Measurements from ENCODE around the gene SEPTIN8.

The SEPTIN8 gene, protein sequence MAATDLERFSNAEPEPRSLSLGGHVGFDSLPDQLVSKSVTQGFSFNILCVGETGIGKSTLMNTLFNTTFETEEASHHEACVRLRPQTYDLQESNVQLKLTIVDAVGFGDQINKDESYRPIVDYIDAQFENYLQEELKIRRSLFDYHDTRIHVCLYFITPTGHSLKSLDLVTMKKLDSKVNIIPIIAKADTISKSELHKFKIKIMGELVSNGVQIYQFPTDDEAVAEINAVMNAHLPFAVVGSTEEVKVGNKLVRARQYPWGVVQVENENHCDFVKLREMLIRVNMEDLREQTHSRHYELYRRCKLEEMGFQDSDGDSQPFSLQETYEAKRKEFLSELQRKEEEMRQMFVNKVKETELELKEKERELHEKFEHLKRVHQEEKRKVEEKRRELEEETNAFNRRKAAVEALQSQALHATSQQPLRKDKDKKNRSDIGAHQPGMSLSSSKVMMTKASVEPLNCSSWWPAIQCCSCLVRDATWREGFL

DNA sequence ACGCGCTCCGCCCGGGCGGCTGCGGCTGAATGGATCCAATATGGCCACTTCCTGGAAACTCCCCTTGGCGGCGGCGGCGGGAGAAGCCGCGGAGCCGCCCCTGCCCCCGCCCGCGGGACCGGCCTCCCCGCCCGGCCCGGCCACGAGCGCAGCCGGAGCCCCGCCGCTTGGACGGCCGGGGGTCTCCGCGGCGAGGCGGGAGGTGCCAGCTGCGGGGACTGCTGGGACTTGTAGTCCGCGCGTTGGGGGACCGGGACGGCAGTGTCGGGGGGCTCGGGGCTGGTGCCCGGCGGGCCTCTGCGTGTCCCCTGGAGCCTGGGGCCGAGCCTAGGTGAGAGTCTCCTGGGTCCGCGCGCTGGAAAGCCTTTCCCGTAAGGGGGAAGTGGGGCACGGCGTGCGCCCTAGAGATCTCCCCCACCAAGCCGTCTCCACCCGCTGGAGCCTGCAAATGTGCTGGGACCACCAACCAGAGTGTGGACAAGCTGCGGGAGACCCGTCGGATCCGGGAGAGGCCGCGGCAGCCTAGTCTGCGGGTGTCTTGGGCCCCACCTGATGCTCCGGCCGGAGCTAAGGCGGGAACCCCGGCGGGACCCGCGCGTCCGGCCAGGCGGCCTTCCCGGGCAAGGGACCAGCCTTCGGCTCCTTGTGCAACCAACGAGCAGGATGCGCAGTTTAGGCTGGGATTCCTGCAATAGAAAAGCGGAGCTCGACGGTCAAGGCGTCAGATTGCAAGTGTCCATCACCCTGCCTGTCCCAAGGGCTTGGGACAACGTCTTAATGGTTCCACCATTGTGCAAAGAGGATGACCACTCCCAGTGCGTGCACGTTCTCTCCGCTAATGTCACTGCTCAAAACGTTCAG lies at the start of gene SEPTIN8:
TSS of gene SEPTIN8 (minus strand) at position 31 of the 861 bp plus-strand sequence. CDS start 102 bp downstream, outside the sequence.
- H3K79me2 ChIP-seq (ENCODE audit: insufficient read depth, low read depth) = no peaks in the 10 kb centered on the region; the same call in 1 of the 2 replicates
- H3K36me3 ChIP-seq (ENCODE audit: insufficient read depth) = no peaks in the 10 kb centered on the region
- peak within 1 kb of the TSS; percentile 93 for H3K9ac ChIP-seq
- H3K4me2 ChIP-seq = peak within 1 kb of the TSS; percentile 64
- H4K20me1 ChIP-seq (ENCODE audit: insufficient read depth) = no peaks in the 10 kb centered on the region
- no peak within 1 kb of the TSS for H3K4me3 ChIP-seq (IDR thresholded peaks at IDR 0.05; ENCODE audit: insufficient read depth, low read depth, low read length)
- peaks cover 55% of the 10 kb centered on the region for H3K4me1 ChIP-seq (ENCODE audit: low read depth, poor library complexity, severe bottlenecking)
- peak within 1 kb of the TSS; percentile 92 for H2AFZ ChIP-seq (ENCODE audit: low read depth)
- no peaks in the 10 kb centered on the region for H3K27me3 ChIP-seq (ENCODE audit: insufficient read depth, low read depth)
- no peak for TF ChIP-seq CTCF (conservative IDR thresholded peaks at IDR 0.05; ENCODE audit: low read depth, low read length)
- peak within 1 kb of the TSS; percentile 41; the same call in 1 of the 2 replicates for H3K27ac ChIP-seq

GRCh38 chr5:132826424-132827082 lies 49.5 kb upstream of the SEPTIN8 start:
- H3K27me3 ChIP-seq (ENCODE audit: insufficient read depth, low read depth) = no peaks in the 10 kb centered on the region
- H3K4me3 ChIP-seq (IDR thresholded peaks at IDR 0.05; ENCODE audit: insufficient read depth, low read depth, low read length) = no peak overlapping the region

GRCh38 chr5:132825834-132826391 lies 48.9 kb upstream of the SEPTIN8 start:
- Histone ChIP-seq H3K27ac (no peak overlapping the region), H3K4me2 (no peak overlapping the region), H3K36me3 (ENCODE audit: insufficient read depth) (no peaks in the 10 kb centered on the region), H2AFZ (ENCODE audit: low read depth) (no peak overlapping the region), H4K20me1 (ENCODE audit: insufficient read depth) (no peaks in the 10 kb centered on the region), H3K79me2 (ENCODE audit: insufficient read depth, low read depth) (no peaks in the 10 kb centered on the region), H3K4me3 (IDR thresholded peaks at IDR 0.05; ENCODE audit: insufficient read depth, low read depth, low read length) (no peak overlapping the region), H3K9ac (no peak overlapping the region), H3K4me1 (ENCODE audit: low read depth, poor library complexity, severe bottlenecking) (peaks cover 7% of the 10 kb centered on the region), H3K27me3 (ENCODE audit: insufficient read depth, low read depth) (no peaks in the 10 kb centered on the region)
- no peak for TF ChIP-seq CTCF (conservative IDR thresholded peaks at IDR 0.05; ENCODE audit: low read depth, low read length)

More at GRCh38 chr5:132826424-132827082, 49.5 kb upstream of the SEPTIN8 start:
- H3K9ac ChIP-seq = no peak overlapping the region
- peaks cover 8% of the 10 kb centered on the region for H3K4me1 ChIP-seq (ENCODE audit: low read depth, poor library complexity, severe bottlenecking)
- no peak overlapping the region for H3K27ac ChIP-seq
- no peaks in the 10 kb centered on the region for H4K20me1 ChIP-seq (ENCODE audit: insufficient read depth)
- H3K4me2 ChIP-seq = no peak overlapping the region
- no peak for TF ChIP-seq CTCF (conservative IDR thresholded peaks at IDR 0.05; ENCODE audit: low read depth, low read length)
- no peaks in the 10 kb centered on the region for H3K36me3 ChIP-seq (ENCODE audit: insufficient read depth)
- H3K79me2 ChIP-seq (ENCODE audit: insufficient read depth, low read depth) = no peaks in the 10 kb centered on the region
- no peak overlapping the region for H2AFZ ChIP-seq (ENCODE audit: low read depth)
